ENCODE measurements around the gene SLC35B2. TPM values are rescaled to one million over a fixed set of nuclear protein-coding genes. Genes with fewer than 3 reads are reported as not detected.

Gene SLC35B2
- total RNA-seq, 1 experiment from 2014 or later = 28.9 TPM

DNA sequence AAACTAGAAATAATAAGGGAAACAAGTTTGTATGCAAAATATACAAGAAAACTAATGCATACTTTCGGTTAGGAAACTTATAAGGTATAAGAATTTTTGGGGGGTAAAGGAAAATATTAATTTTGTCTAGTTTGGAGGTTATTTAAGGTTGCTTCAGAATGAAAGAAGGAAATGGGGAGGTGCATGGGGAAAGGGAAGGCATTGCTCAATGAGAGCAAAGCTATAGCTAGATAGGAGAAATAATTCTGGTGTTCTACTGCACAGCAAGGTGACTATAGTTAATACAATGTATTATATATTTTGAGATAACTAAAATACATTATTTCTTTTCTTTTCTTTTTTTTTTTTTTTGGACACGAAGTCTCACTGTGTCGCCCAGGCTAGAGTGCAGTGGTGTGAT lies 46.0 kb downstream of the SLC35B2 start (continued):
- TF ChIP-seq, protein P1, sequence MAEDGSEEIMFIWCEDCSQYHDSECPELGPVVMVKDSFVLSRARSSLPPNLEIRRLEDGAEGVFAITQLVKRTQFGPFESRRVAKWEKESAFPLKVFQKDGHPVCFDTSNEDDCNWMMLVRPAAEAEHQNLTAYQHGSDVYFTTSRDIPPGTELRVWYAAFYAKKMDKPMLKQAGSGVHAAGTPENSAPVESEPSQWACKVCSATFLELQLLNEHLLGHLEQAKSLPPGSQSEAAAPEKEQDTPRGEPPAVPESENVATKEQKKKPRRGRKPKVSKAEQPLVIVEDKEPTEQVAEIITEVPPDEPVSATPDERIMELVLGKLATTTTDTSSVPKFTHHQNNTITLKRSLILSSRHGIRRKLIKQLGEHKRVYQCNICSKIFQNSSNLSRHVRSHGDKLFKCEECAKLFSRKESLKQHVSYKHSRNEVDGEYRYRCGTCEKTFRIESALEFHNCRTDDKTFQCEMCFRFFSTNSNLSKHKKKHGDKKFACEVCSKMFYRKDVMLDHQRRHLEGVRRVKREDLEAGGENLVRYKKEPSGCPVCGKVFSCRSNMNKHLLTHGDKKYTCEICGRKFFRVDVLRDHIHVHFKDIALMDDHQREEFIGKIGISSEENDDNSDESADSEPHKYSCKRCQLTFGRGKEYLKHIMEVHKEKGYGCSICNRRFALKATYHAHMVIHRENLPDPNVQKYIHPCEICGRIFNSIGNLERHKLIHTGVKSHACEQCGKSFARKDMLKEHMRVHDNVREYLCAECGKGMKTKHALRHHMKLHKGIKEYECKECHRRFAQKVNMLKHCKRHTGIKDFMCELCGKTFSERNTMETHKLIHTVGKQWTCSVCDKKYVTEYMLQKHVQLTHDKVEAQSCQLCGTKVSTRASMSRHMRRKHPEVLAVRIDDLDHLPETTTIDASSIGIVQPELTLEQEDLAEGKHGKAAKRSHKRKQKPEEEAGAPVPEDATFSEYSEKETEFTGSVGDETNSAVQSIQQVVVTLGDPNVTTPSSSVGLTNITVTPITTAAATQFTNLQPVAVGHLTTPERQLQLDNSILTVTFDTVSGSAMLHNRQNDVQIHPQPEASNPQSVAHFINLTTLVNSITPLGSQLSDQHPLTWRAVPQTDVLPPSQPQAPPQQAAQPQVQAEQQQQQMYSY (CRISPR knock-in tag; IDR thresholded peaks at IDR 0.05) = no peak
- TF ChIP-seq, protein P2, sequence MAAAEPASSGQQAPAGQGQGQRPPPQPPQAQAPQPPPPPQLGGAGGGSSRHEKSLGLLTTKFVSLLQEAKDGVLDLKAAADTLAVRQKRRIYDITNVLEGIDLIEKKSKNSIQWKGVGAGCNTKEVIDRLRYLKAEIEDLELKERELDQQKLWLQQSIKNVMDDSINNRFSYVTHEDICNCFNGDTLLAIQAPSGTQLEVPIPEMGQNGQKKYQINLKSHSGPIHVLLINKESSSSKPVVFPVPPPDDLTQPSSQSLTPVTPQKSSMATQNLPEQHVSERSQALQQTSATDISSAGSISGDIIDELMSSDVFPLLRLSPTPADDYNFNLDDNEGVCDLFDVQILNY (CRISPR knock-in tag; IDR thresholded peaks at IDR 0.05) = no peak
- TF ChIP-seq, protein P3, sequence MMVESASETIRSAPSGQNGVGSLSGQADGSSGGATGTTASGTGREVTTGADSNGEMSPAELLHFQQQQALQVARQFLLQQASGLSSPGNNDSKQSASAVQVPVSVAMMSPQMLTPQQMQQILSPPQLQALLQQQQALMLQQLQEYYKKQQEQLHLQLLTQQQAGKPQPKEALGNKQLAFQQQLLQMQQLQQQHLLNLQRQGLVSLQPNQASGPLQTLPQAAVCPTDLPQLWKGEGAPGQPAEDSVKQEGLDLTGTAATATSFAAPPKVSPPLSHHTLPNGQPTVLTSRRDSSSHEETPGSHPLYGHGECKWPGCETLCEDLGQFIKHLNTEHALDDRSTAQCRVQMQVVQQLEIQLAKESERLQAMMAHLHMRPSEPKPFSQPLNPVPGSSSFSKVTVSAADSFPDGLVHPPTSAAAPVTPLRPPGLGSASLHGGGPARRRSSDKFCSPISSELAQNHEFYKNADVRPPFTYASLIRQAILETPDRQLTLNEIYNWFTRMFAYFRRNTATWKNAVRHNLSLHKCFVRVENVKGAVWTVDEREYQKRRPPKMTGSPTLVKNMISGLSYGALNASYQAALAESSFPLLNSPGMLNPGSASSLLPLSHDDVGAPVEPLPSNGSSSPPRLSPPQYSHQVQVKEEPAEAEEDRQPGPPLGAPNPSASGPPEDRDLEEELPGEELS (CRISPR knock-in tag; IDR thresholded peaks at IDR 0.05) = no peak
- TF ChIP-seq IRF2 (CRISPR knock-in tag; IDR thresholded peaks at IDR 0.05; ENCODE audit: borderline replicate concordance, low read depth) = no peak

DNA sequence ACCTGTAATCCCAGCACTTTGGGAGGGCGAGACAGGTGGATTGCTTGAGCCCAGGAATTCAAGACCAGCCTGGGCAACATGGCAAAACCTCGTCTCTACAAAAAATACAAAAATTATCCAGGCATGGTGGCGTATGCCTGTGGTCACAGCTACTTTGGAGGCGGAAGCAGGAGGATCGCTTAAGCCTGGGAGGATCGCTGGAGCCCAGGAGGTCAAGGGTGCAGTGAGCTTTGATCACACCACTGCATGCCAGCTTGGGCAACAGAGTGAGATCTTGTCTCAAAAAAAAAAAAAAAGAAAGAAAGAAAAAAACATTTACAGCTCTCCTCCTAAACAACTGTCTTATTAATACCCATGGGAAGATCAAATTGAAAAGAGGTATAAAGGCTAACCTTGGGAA lies 49.4 kb downstream of the SLC35B2 start:
- no peak for TF ChIP-seq ZNF263 (CRISPR knock-in tag; IDR thresholded peaks at IDR 0.05; ENCODE audit: low read depth)
- TF ChIP-seq SOX15 (CRISPR knock-in tag; IDR thresholded peaks at IDR 0.05) = no peak
- no peak for TF ChIP-seq SMAD4 (CRISPR knock-in tag; IDR thresholded peaks at IDR 0.05)
- no peak for TF ChIP-seq ZBTB21 (CRISPR knock-in tag; IDR thresholded peaks at IDR 0.05; ENCODE audit: borderline replicate concordance)
- no peak for TF ChIP-seq TEAD1 (CRISPR knock-in tag; IDR thresholded peaks at IDR 0.05)
- no peak for TF ChIP-seq ZNF423 (CRISPR knock-in tag; IDR thresholded peaks at IDR 0.05)
- ATAC-seq (no peak), DNase-seq (ENCODE audit: low spot score) (no peak)
- peaks cover 5% of the 10 kb centered on the region; the same call in 1 of the 2 replicates for H3K27me3 Mint-ChIP-seq (ENCODE audit: low read depth)
- CTCF ChIA-PET = interaction anchor here (0.6 to 2.1 kb wide), 6 partner anchors 9 to 712 kb away, joined by 3 to 8 read pairs (median 4); partner anchors contain the start of genes MYMX and SLC29A1
- H3K27ac Mint-ChIP-seq = peak overlapping the region; percentile 61
- POLR2A ChIA-PET = interaction anchor here (0.7 to 1.6 kb wide), 2 partner anchors 11 to 48 kb away, joined by 4 read pairs; no protein-coding TSS in a partner anchor
- H3K9me3 Mint-ChIP-seq = no peaks in the 10 kb centered on the region
- H3K4me3 Mint-ChIP-seq = no peak overlapping the region
- no peaks in the 10 kb centered on the region for H3K36me3 Mint-ChIP-seq
- peaks cover 40% of the 10 kb centered on the region for H3K4me1 Mint-ChIP-seq

Other genes starting within 250 kb of the SLC35B2 start
- gene MRPL14, start 130.1 kb downstream of the SLC35B2 start, total RNA-seq (2021) = 70.0 to 74.2 TPM (median 74.2 TPM) in 3 replicates
- gene TMEM63B, start 130.0 kb downstream of the SLC35B2 start, total RNA-seq (2021) = 72.8 to 75.2 TPM (median 74.0 TPM) in 3 replicates
- gene CAPN11, start 98.7 kb downstream of the SLC35B2 start, total RNA-seq (2021) = 2.3 to 3.3 TPM (median 3.2 TPM) in 3 replicates
- gene MYMX, start 40.6 kb downstream of the SLC35B2 start, total RNA-seq (2021) = 3.9 to 7.5 TPM (median 6.4 TPM) in 3 replicates
- 131 to 139 TPM (median 132 TPM) in 3 replicates for gene SLC29A1, start 33.9 kb downstream of the SLC35B2 start, total RNA-seq (2021)
- 2,159 to 2,172 TPM (median 2,171 TPM) in 3 replicates for gene HSP90AB1, start 10.4 kb downstream of the SLC35B2 start, total RNA-seq (2021)
- 8.3 to 10.4 TPM (median 10.3 TPM) in 3 replicates for gene NFKBIE, start 8.0 kb upstream of the SLC35B2 start, total RNA-seq (2021)
- gene TMEM151B, start 12.9 kb upstream of the SLC35B2 start, total RNA-seq (2021) = 5.5 to 5.6 TPM (median 5.5 TPM) in 3 replicates
- gene AARS2, start 55.8 kb upstream of the SLC35B2 start, total RNA-seq (2021) = 26.8 to 29.7 TPM (median 28.9 TPM) in 3 replicates
- not detected in 3 replicates for gene SPATS1, start 85.1 kb upstream of the SLC35B2 start, total RNA-seq (2021)
- gene CDC5L, start 130.2 kb upstream of the SLC35B2 start, total RNA-seq (2021) = 23.5 to 24.6 TPM (median 24.0 TPM) in 3 replicates